Measurements from ENCODE around the gene LRBA. TPM values are rescaled to one million over a fixed set of nuclear protein-coding genes. Genes with fewer than 3 reads are reported as not detected.

Gene LRBA
- total and polyA plus RNA-seq, 2 donors (not counting 3 experiments of a cell fraction or from before 2014, with no cell fraction given): 18.0 to 35.1 TPM

GRCh38 chr4:150590631-150591030, 424.5 kb downstream of the LRBA start:
- H3K4me1 ChIP-seq (ENCODE audit: control insufficient read depth, extremely low read depth, insufficient read depth, low read length): no peaks in the 10 kb centered on the region
- no peak for FAIRE-seq
- ChIA-PET CTCF (interaction anchor here (1.0 to 1.4 kb wide), 2 partner anchors 10 to 292 kb away, joined by 3 to 4 read pairs; no protein-coding TSS in a partner anchor), POLR2A (no interaction called here)
- H3K4me3 ChIP-seq (replicated peaks in 1 of 3; ENCODE audit: insufficient read depth in 1 of 3, low read depth in 1 of 3, low read length in 3 of 3): no peak overlapping the region
- no TSS peak for BruUV-seq (replicated peaks)
- H3K4me2 ChIP-seq (ENCODE audit: insufficient read depth, low read length): no peak overlapping the region
- TF ChIP-seq JUN (IDR thresholded peaks at IDR 0.05; ENCODE audit: borderline replicate concordance, insufficient read depth, insufficient read length, low read depth) (no peak), EZH2 (IDR thresholded peaks at IDR 0.05; ENCODE audit: borderline replicate concordance, low read depth, low read length, severe bottlenecking) (no peak), MAX (IDR thresholded peaks at IDR 0.05; ENCODE audit: insufficient read depth, insufficient read length) (no peak), FOS (IDR thresholded peaks at IDR 0.05; ENCODE audit: borderline replicate concordance, insufficient read depth, low read length) (no peak), MYC (IDR thresholded peaks at IDR 0.05; ENCODE audit: low read depth, low read length) (no peak), POLR2AphosphoS5 (IDR thresholded peaks at IDR 0.05; ENCODE audit: insufficient read depth, low read depth, low read length) (no peak), POLR2A (IDR thresholded peaks at IDR 0.05; ENCODE audit: low read depth, low read length) (no peak), GATA2 (IDR thresholded peaks at IDR 0.05; ENCODE audit: insufficient read depth, insufficient read length, low read depth, low read length) (no peak), CTCF (IDR thresholded peaks at IDR 0.05; ENCODE audit: extremely low read depth in 1 of 2, insufficient read depth in 1 of 2, low read depth in 1 of 2, low read length in 2 of 2) (no peak)
- dilution Hi-C loops (cut with MboI; ENCODE audit: extremely low pct_ligation_motif_present, low sequenced_read_pairs): no loop called here
- no peaks in the 10 kb centered on the region for H3K36me3 ChIP-seq (ENCODE audit: control insufficient read depth in 2 of 2, extremely low read depth in 1 of 2, insufficient read depth in 2 of 2, low read length in 2 of 2)
- H3K27me3 ChIP-seq (ENCODE audit: control insufficient read depth in 2 of 2, insufficient read depth in 2 of 2, low read length in 2 of 2): no peaks in the 10 kb centered on the region
- H3K79me2 ChIP-seq (ENCODE audit: control insufficient read depth, insufficient read depth, low read length): no peaks in the 10 kb centered on the region
- H3K27ac ChIP-seq (ENCODE audit: insufficient read depth, low read depth, low read length): no peak overlapping the region
- DNase-seq (ENCODE audit: low read depth, low spot score): no peak
- intact Hi-C loops (cut with micrococcal nuclease): loop anchor here (5.0 kb wide), 1 partner anchor 277 kb away; no protein-coding TSS in a partner anchor
- H3K9me3 ChIP-seq (replicated peaks; ENCODE audit: control insufficient read depth, insufficient read depth, low read length): no peaks in the 10 kb centered on the region
- H2AFZ ChIP-seq (ENCODE audit: low read depth, low read length): no peak overlapping the region
- no peak overlapping the region for H3K9ac ChIP-seq (replicated peaks; ENCODE audit: extremely low read depth, insufficient read depth, low read length)
- H3K9me1 ChIP-seq (replicated peaks; ENCODE audit: control insufficient read depth, extremely low read depth, insufficient read depth, low read length): no peaks in the 10 kb centered on the region
- H4K20me1 ChIP-seq (replicated peaks; ENCODE audit: control insufficient read depth, extremely low read depth, insufficient read depth, low read length): no peaks in the 10 kb centered on the region
